GM21825 (cell line): ENCODE data around the gene DNER.

Experiments
- ATAC-seq: cut with Tn5 transposase; IDR thresholded peaks from one replicate; pipeline ENCODE4 v1.9.1; 2021; ENCODE audit warnings: mild to moderate bottlenecking, moderate library complexity; ENCODE audit not compliant: unreplicated experiment

Gene DNER

DNA sequence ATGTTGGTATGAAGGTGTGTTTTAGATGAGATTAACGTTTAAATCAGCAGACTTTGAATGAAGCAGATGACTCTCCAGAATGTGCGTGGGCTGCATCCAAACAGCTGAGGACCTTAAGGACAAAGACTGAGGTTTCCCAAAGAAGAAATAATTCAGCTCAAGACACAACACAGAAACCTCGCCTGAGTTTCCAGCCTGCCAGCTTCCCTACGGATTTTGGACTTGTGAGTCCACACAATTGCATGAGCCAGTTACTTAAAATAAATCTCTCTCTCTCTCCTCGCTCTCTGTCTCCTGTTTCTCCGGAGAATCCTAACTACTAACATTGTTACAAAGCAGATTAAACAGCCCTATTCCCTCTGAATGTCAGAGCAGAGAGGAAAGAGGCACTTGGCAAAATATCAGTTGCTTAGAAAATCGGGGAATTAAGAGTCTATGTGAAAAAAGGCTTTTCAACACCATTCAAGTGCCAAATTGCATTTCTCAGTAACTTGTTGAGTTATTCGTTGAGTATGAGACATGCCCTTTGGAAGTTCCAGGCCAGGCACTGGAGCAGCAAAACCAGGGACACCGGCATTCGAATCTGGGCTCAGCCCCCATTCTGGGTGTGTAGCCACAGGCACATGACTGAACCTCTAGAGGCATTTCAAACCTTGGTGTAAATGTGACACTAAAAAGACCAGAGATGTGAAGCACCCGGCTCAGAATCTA, 268.7 kb downstream of the DNER start:
- ATAC-seq, result no peak

GRCh38 chr2:229445019-229445418, 269.3 kb downstream of the DNER start:
- ATAC-seq, result no peak

GRCh38 chr2:229443546-229444268, 270.6 kb downstream of the DNER start:
- ATAC-seq, result no peak

GRCh38 chr2:229443141-229443540, 271.2 kb downstream of the DNER start:
- ATAC-seq, result no peak

DNA sequence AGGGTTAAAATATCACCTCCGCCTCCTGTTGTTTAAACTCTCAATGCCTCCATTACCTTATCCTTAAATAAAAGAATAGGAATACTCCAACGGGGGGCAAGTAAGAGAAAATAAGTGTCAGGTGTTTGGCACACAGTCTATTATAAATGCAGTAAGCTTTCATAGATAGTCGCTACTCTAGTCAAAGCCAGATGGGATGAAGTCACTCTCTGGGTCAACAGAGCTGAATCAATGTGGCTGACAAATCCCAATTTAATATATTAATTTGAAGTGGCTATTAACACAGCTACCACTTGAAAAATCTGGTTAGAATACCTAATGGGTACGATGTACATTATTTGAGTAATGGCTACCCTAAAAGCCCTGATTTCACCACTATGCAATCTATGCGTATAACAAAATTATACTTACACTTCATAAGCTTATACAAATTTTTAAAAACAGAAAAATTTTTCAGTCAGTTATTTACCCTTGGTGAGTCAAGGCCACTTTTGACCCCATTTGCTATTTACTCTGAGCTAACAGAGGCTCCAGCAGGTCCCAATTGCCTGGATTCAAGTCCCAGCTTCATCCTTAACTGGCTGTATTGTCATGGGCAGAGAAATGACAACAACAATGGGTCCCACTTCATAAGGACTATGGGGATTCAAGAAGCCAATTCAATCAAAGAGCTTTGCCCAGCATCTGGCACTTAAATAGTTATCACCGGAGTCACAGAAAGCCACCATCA, 275.8 kb downstream of the DNER start:
- ATAC-seq, result no peak

GRCh38 chr2:229437467-229437866, 276.9 kb downstream of the DNER start:
- ATAC-seq, result no peak

DNA sequence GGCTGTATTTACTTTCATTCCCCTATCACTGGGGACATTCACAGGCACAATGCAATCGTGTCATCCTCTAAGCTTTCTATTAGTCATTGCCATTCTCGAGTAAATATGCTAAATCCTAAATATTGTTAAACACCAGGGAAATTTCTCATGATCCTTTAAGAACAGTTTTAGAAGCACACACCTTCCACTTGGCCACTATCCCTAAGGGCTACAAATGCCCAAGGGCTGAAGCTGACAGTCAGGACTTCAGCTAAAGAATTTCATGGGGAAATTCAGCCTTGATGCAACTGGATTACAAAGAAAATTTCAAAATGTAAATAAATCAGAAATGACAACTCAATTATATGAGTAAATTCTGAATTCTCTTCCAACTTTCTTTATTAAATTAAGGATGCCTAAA, 280.2 kb downstream of the DNER start:
- ATAC-seq, result no peak

DNA sequence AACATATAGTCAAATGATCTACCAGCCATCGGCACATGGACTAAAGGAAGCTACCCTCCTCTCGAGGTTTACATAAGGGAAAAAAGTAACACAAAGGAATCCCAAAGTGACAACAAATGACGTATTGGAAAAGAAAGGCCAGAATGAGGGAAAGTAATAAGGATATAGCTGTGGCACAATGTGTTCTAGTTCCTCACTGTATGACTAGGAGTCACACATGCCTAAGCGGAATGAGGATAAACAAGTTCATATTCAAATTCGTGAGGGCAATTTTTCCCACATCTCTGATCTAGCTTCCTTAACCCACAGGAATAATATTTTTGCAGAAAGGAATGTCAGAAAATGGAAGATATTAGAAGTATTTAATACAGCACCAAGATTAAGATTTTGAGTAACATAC, 281.0 kb downstream of the DNER start:
- ATAC-seq, result no peak

- ATAC-seq, result no peak
These were observed 282.9 kb downstream of the DNER start for GRCh38 chr2:229431327-229431954.

DNA sequence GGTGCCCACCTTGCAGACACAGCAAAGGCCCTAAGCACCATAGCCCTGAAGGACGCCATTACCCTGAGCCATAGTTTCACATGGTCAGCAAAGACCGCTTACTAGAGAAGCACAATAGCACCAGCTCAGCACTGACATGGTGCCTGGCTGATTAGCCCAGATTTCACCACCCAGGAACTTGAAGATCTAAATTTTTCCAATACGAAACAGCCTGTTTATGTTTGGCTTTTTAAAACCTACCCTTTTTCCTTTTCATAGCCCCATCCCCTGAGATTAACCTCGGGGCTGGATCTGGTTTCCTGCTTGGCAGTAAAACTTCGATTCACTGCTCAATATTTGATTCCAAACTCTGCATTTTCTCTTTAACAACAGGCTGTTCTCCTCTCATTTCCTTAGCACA, 284.8 kb downstream of the DNER start:
- no peak for ATAC-seq

GRCh38 chr2:229426464-229426863, 287.9 kb downstream of the DNER start:
- ATAC-seq, result no peak

DNA sequence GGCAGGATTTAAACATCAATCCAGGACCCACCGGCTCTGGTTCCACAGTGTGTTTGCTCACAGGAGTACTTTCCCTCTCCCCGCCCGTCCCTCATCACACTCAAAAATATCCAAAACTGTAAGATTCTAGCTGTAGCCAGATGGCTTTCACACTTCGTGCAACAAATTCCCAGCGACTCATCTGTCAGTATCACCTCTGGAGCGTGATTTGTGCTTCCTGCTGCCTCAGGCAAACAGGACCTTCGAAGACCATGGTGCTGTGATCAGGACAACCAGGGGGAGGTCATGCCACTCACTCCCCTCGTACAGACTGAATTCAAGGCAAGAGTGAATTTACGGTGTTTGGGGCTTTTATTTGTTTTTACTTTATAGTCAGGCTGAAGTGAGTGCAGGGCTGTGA, 288.8 kb downstream of the DNER start:
- no peak for ATAC-seq

- ATAC-seq, result no peak
These were observed 292.3 kb downstream of the DNER start for GRCh38 chr2:229422063-229422462.

GRCh38 chr2:229419158-229419557, 295.2 kb downstream of the DNER start:
- no peak for ATAC-seq

DNA sequence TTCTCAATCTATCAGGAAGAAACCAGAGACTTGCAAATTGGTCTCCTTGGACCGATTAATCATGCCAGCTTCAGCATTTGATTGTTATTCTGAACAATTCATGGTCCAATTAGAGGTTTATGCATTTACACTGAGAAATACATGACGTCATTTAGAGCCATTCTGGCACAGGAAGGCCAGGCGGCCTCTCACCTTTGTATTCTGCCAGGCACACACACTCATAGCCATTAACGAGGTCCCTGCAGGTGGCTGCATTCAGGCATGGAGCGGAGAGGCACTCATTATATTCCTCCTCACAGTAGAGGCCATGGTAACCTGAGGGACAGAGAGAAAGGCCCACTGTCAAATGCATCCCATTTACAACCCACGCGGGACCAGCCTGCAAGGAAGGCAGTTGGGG, 296.4 kb downstream of the DNER start:
- ATAC-seq, result no peak

DNA sequence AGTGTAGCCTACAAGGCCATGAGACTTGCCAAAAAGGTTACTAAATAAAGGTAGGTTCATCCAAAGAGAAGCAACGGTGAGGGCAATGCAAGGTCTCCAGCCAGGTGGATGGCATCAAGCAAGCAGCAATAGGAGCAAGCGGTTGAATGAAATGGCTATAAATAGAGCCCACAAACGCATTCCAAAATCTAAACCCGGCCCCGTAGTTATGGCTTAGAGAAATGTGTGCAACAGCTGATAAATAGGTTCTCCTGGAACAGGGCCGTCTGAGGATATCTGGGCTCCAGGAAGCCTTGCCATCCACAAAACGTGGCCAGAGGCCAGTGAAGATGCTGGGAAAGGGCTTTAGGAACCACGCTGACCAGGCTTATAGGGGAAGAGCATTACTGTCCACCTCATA, 297.2 kb downstream of the DNER start:
- ATAC-seq, result no peak

DNA sequence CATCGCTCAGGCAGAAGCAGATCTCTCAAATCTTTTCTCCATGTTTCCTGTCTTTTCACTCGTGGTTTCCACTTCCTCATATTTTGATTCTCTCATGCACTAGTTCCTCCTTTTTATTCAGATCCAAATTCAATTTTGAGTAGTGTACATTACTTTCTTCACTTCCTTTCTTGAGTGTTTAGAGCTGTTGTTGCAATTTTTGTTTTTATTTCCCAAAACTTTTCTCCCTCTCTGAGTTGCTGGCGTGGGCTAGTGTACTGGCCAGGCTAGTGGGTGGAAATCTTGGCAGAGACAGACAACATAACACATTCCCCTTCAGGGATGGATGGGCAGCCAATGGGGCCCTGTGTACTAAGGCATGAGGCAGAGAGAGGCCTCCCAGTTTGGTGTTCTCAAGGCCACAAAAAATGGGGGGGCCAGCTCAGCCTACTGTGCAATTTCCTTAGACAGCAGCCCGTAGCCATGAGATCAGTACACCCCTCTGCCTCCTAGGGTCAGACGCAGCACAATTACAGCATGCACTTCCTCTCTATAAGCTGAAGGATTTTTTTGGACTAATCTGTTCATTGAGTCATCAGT, 298.1 kb downstream of the DNER start:
- no peak for ATAC-seq

DNA sequence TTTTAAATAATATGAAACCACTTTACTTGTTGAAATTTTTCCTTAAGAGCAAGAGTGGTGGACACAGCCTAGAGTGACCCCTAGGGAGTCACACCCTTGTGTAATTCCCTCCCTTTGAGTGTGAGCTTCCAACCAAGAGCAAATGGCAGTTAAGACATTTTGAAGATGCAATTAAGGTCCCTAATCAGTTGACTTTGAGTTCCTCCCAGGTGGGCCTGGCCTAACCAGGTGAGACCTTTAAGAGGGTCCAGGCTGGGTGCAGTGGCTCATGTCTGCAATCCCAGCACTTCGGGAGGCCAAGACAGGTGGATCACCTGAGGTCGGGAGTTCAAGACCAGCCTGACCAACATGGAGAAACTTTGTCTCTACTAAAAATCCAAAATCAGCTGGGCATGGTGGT, 299.7 kb downstream of the DNER start:
- ATAC-seq, result no peak

GRCh38 chr2:229412686-229413085, 301.7 kb downstream of the DNER start:
- no peak for ATAC-seq

- no peak for ATAC-seq
These were observed 303.4 kb downstream of the DNER start for GRCh38 chr2:229410946-229411345.

GRCh38 chr2:229410264-229410663, 304.1 kb downstream of the DNER start:
- ATAC-seq, result no peak
